Mesenchymal stem cell (in vitro differentiated cells and primary cell): ENCODE measurements around the gene LGI1.
"Not testable (repeated sequence)": the region's sequence is repeated elsewhere in the genome, so short reads cannot be mapped to it uniquely, and the experiment has no call there.

Experiments used
- DNase-seq: peaks from one replicate; pipeline ENCODE4 v3.0.0-alpha.2; 2013
- H2AFZ ChIP-seq: one replicate; pipeline ENCODE4 v1.6.1; 2013; ENCODE audit warnings: low read depth, mild to moderate bottlenecking, control low read depth, inconsistent platforms, low read length, moderate library complexity
- H2AK5ac ChIP-seq: 2 replicates; pipeline ENCODE4 v1.6.1; 2013; ENCODE audit warnings: low read length, moderate library complexity, mild to moderate bottlenecking, inconsistent platforms; ENCODE audit not compliant: severe bottlenecking
- H2BK120ac ChIP-seq: one replicate; pipeline ENCODE4 v1.6.1; 2013; ENCODE audit warnings: low read depth, mild to moderate bottlenecking, inconsistent platforms, low read length, moderate library complexity
- H2BK12ac ChIP-seq, 2 experiments: one replicate each; pipeline ENCODE4 v1.6.1; 2013; ENCODE audit warnings: inconsistent platforms in 2 of 2, low read length in 2 of 2, mild to moderate bottlenecking in 2 of 2, moderate library complexity in 2 of 2, control low read depth in 1 of 2
- H2BK15ac ChIP-seq: one replicate; pipeline ENCODE4 v1.6.1; 2013; ENCODE audit warnings: mild to moderate bottlenecking, low read depth, inconsistent platforms; ENCODE audit not compliant: poor library complexity, severe bottlenecking
- H2BK5ac ChIP-seq: 2 replicates; pipeline ENCODE4 v1.6.1; 2013; ENCODE audit warnings: low read depth, mild to moderate bottlenecking, low read length, control low read depth, inconsistent platforms; ENCODE audit not compliant: poor library complexity, severe bottlenecking
- H3K14ac ChIP-seq, 2 experiments: one replicate each; pipeline ENCODE4 v1.6.1; 2013; ENCODE audit warnings: inconsistent platforms in 2 of 2, low read length in 2 of 2, control low read depth in 1 of 2, mild to moderate bottlenecking in 1 of 2, moderate library complexity in 1 of 2
- H3K18ac ChIP-seq, 2 experiments: one replicate each; pipeline ENCODE4 v1.6.1; 2013; ENCODE audit warnings: inconsistent platforms in 2 of 2, low read length in 2 of 2, control low read depth in 1 of 2, low read depth in 1 of 2, mild to moderate bottlenecking in 1 of 2
- H3K23ac ChIP-seq, 2 experiments: one replicate each; pipeline ENCODE4 v1.6.1; 2013; ENCODE audit warnings: inconsistent platforms in 2 of 2, low read length in 2 of 2, mild to moderate bottlenecking in 2 of 2, moderate library complexity in 2 of 2, control low read depth in 1 of 2
- H3K27ac ChIP-seq: 2 replicates; pipeline ENCODE4 v1.5.1; 2013; ENCODE audit warnings: mild to moderate bottlenecking, moderate library complexity, low read length, control low read depth, inconsistent platforms; ENCODE audit not compliant: poor library complexity, severe bottlenecking
- H3K27me3 ChIP-seq, 2 experiments: 2 replicates each; pipeline versions ENCODE4 v1.6.1 to v1.7.0; 2013; ENCODE audit warnings: low read length in 2 of 2, mild to moderate bottlenecking in 2 of 2, moderate library complexity in 2 of 2, control low read depth in 1 of 2, inconsistent platforms in 1 of 2; ENCODE audit not compliant: control insufficient read depth in 1 of 2, insufficient read depth in 1 of 2
- H3K36me3 ChIP-seq, 2 experiments: 2 replicates each; pipeline versions ENCODE4 v1.6.1 to v1.7.0; 2013; ENCODE audit warnings: low read length in 2 of 2, control low read depth in 1 of 2, inconsistent platforms in 1 of 2, low read depth in 1 of 2, mild to moderate bottlenecking in 1 of 2; ENCODE audit not compliant: insufficient read depth in 2 of 2, control insufficient read depth in 1 of 2
- H3K4ac ChIP-seq, 2 experiments: one replicate each; pipeline ENCODE4 v1.6.1; 2013; ENCODE audit warnings: inconsistent platforms in 2 of 2, low read length in 2 of 2, mild to moderate bottlenecking in 2 of 2, moderate library complexity in 2 of 2, control low read depth in 1 of 2, low read depth in 1 of 2
- H3K4me1 ChIP-seq: 2 replicates; pipeline ENCODE4 v1.6.1; 2013; ENCODE audit warnings: low read depth, low read length, control low read depth; ENCODE audit not compliant: control insufficient read depth, insufficient read depth
- H3K4me2 ChIP-seq: 2 replicates; pipeline ENCODE4 v1.6.1; 2013; ENCODE audit warnings: low read length, mild to moderate bottlenecking, inconsistent platforms; ENCODE audit not compliant: poor library complexity, severe bottlenecking
- H3K4me3 ChIP-seq, 2 experiments: 2 replicates each; pipeline versions ENCODE4 v1.5.1 to v1.7.0; 2013; ENCODE audit warnings: low read length in 2 of 2, mild to moderate bottlenecking in 2 of 2, control low read depth in 1 of 2, low read depth in 1 of 2; ENCODE audit not compliant: insufficient read depth in 1 of 2
- H3K79me1 ChIP-seq: replicated peaks from 2 replicates; pipeline ENCODE4 v1.6.1; 2013; ENCODE audit warnings: mild to moderate bottlenecking, control low read depth, low read length, inconsistent platforms; ENCODE audit not compliant: poor library complexity, severe bottlenecking
- H3K9ac ChIP-seq: 2 replicates; pipeline ENCODE4 v1.7.0; 2013; ENCODE audit warnings: mild to moderate bottlenecking, low read length, moderate library complexity
- H3K9me3 ChIP-seq: 2 replicates; pipeline ENCODE4 v1.7.0; 2013; ENCODE audit warnings: mild to moderate bottlenecking, low read length; ENCODE audit not compliant: control insufficient read depth
- H4K8ac ChIP-seq: one replicate; pipeline ENCODE4 v1.6.1; 2013; ENCODE audit warnings: inconsistent platforms, mild to moderate bottlenecking, low read length, moderate library complexity
- H4K91ac ChIP-seq: one replicate; pipeline ENCODE4 v1.6.1; 2013; ENCODE audit warnings: mild to moderate bottlenecking, low read length, inconsistent platforms
- WGBS: methylation state at CpG from one replicate; pipeline ENCODE4 v1.1.7; 2013; ENCODE audit warnings: mixed read lengths; 5-methylcytosine and 5-hydroxymethylcytosine counted together

The LGI1 gene

GRCh38 chr10:93831065-93831464 is 73.3 kb downstream of the LGI1 start:
- not testable (repeated sequence) for H3K36me3 ChIP-seq, H2BK15ac ChIP-seq, H4K91ac ChIP-seq, H2BK120ac ChIP-seq, H4K8ac ChIP-seq, H2BK12ac ChIP-seq, H3K27ac ChIP-seq, H3K18ac ChIP-seq, H3K79me1 ChIP-seq, H3K14ac ChIP-seq, H3K23ac ChIP-seq, H3K4me2 ChIP-seq, H3K9me3 ChIP-seq, H2AFZ ChIP-seq, H2BK5ac ChIP-seq, DNase-seq, H3K4me3 ChIP-seq, H3K4ac ChIP-seq, H2AK5ac ChIP-seq, H3K9ac ChIP-seq, H3K4me1 ChIP-seq
- 100% methylated on average over 1 of the region's 1 CpG for WGBS
- H3K27me3 ChIP-seq: peaks cover 0 to 14% of the 10 kb centered on the region in 2 experiments

DNA sequence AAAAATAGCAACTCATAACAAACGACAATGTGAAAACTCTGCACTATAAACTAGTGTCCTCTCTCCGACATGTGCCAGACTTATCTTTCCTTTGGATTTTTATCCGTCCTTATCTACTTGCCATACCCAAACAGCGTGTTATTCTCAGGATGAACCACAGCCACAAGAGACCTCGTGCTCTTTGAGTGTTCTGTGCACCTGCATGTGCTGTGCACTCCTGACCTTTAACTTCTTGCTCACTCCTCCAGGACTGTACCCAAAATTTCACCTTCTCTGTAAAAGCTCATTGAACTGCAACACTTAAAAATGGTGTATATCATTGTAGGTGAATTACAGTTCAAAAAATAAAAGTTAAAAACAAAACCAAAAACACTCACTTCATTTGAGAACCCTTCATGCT is 78.0 kb downstream of the LGI1 start:
- no peak for DNase-seq

DNA sequence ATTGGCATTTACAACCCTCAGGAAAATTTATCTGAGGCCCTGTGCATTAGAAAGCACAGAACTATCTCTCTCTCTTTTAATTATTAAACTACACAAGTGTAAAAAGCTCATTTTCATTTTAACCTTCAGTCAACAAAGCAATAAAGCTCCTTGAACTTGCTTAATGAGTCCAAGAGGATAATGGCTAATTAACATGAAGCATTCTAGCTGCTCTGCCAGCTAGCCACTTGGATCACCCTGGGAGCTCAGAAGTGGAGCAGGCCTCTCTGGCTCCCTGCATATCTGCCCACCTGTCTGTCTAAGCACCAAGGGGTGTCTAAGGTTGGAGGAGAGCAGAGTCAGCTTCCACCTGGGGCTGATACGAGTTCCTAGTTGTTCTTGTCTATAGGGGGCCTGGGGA is 80.1 kb downstream of the LGI1 start:
- no peaks in the 10 kb centered on the region for H3K79me1 ChIP-seq
- H3K4me2 ChIP-seq: no peak overlapping the region
- no peak overlapping the region for H3K18ac ChIP-seq
- no peak overlapping the region for H4K91ac ChIP-seq
- 100% methylated on average over 1 of the region's 1 CpG for WGBS
- no peak overlapping the region for H3K9ac ChIP-seq
- no peak overlapping the region for H2BK120ac ChIP-seq
- no peak overlapping the region for H3K27ac ChIP-seq
- H2AK5ac ChIP-seq: no peak overlapping the region
- no peak for DNase-seq
- H2BK5ac ChIP-seq: no peak overlapping the region
- no peak overlapping the region for H3K23ac ChIP-seq
- H3K4me1 ChIP-seq: no peaks in the 10 kb centered on the region
- peaks cover 0 to 10% of the 10 kb centered on the region in 2 experiments for H3K27me3 ChIP-seq
- no peak overlapping the region for H2AFZ ChIP-seq
- no peak overlapping the region for H3K4ac ChIP-seq
- H4K8ac ChIP-seq: no peak overlapping the region
- no peak overlapping the region for H3K4me3 ChIP-seq
- no peak overlapping the region for H2BK15ac ChIP-seq
- no peak overlapping the region for H3K14ac ChIP-seq
- H2BK12ac ChIP-seq: no peak overlapping the region
- H3K9me3 ChIP-seq: no peaks in the 10 kb centered on the region
- H3K36me3 ChIP-seq: no peaks in the 10 kb centered on the region

More for the DNA sequence above, 78.0 kb downstream of the LGI1 start:
- Histone ChIP-seq H2BK120ac (no peak overlapping the region), H3K4ac (no peak overlapping the region), H3K9me3 (no peaks in the 10 kb centered on the region), H3K14ac (no peak overlapping the region), H2AK5ac (no peak overlapping the region), H4K8ac (no peak overlapping the region), H3K79me1 (no peaks in the 10 kb centered on the region), H2BK12ac (no peak overlapping the region), H3K4me2 (no peak overlapping the region), H3K9ac (no peak overlapping the region), H3K4me1 (no peaks in the 10 kb centered on the region), H4K91ac (no peak overlapping the region), H2BK15ac (no peak overlapping the region), H2AFZ (no peak overlapping the region), H3K18ac (no peak overlapping the region), H3K36me3 (no peaks in the 10 kb centered on the region), H3K23ac (no peak overlapping the region), H3K4me3 (no peak overlapping the region), H3K27ac (no peak overlapping the region), H2BK5ac (no peak overlapping the region), H3K27me3 (peaks cover 0 to 2% of the 10 kb centered on the region in 2 experiments)
- 74% methylated on average over 5 of the region's 5 CpGs for WGBS

- Histone ChIP-seq H2AFZ (no peak overlapping the region), H3K36me3 (no peaks in the 10 kb centered on the region), H3K18ac (no peak overlapping the region), H2BK120ac (no peak overlapping the region), H4K8ac (no peak overlapping the region), H3K27me3 (peaks cover 0 to 10% of the 10 kb centered on the region in 2 experiments), H2BK15ac (no peak overlapping the region), H3K27ac (no peak overlapping the region), H4K91ac (no peak overlapping the region), H3K4me2 (no peak overlapping the region), H3K14ac (no peak overlapping the region), H3K4me1 (no peaks in the 10 kb centered on the region), H3K4ac (no peak overlapping the region), H3K9ac (no peak overlapping the region), H2BK12ac (no peak overlapping the region), H3K9me3 (no peaks in the 10 kb centered on the region), H2AK5ac (no peak overlapping the region), H3K79me1 (no peaks in the 10 kb centered on the region), H3K23ac (no peak overlapping the region), H2BK5ac (no peak overlapping the region), H3K4me3 (no peak overlapping the region)
- no peak for DNase-seq
Measured at GRCh38 chr10:93838278-93838677, 80.5 kb downstream of the LGI1 start.
